Endothelial cell of umbilical vein (primary cell): ENCODE data around the gene ACSF3. TPM values are rescaled to one million over a fixed set of nuclear protein-coding genes. Genes with fewer than 3 reads are reported as not detected.

Source experiments
- BruUV-seq: library from RNA; stranded (reverse); fragments of 400-500 nt; replicated peaks from 2 replicates; lab custom pipeline; 2021; lab: Mats Ljungman, UMichigan
- CTCF ChIA-PET: fragments of 300-600, 350-600 bp; sonication (Branson Sonifier 250); formaldehyde crosslinking; loops from one replicate; lab custom pipeline; 2021; ENCODE audit warnings: antibody characterized with exemption, inconsistent platforms; lab: Charles Lee
- POLR2A ChIA-PET: fragments of 300-600, 350-600 bp; sonication (Branson Sonifier 250); formaldehyde crosslinking; loops from one replicate; lab custom pipeline; 2021; ENCODE audit warnings: antibody characterized with exemption, inconsistent platforms; lab: Charles Lee
- DNase-seq: peaks from one replicate; pipeline ENCODE4 v3.0.0-alpha.2; 2011; ENCODE audit warnings: low read depth, low spot score
- FAIRE-seq: peaks from 2 replicates; lab custom pipeline; 2011; peaks lifted over from hg19 to GRCh38; lab: Jason Lieb, UNC
- H2AFZ ChIP-seq: 2 replicates; pipeline ENCODE4 v1.6.0; 2012; ENCODE audit warnings: low read depth, low read length, control low read depth, inconsistent platforms
- H3K27ac ChIP-seq: 2 replicates; pipeline ENCODE4 v1.5.1; 2011; ENCODE audit warnings: low read depth, mild to moderate bottlenecking, control low read depth, low read length, moderate library complexity; ENCODE audit not compliant: insufficient read depth
- H3K27me3 ChIP-seq, 2 experiments: 2 replicates each; pipeline versions ENCODE4 v1.6.0 to v1.6.1; 2011; ENCODE audit warnings: low read length in 2 of 2, mixed read lengths in 1 of 2; ENCODE audit not compliant: control insufficient read depth in 2 of 2, insufficient read depth in 2 of 2
- H3K36me3 ChIP-seq, 2 experiments: 2 replicates in 1 of 2; 3 replicates in 1 of 2; pipeline ENCODE4 v1.5.1; 2011; ENCODE audit warnings: low read length in 2 of 2, mild to moderate bottlenecking in 1 of 2, moderate library complexity in 1 of 2; ENCODE audit not compliant: control insufficient read depth in 2 of 2, insufficient read depth in 2 of 2; ENCODE audit errors: extremely low read depth in 1 of 2
- H3K4me1 ChIP-seq: 3 replicates; pipeline ENCODE4 v1.5.1; 2011; ENCODE audit warnings: mild to moderate bottlenecking, low read length; ENCODE audit not compliant: control insufficient read depth, insufficient read depth; ENCODE audit errors: extremely low read depth
- H3K4me2 ChIP-seq: 2 replicates; pipeline ENCODE4 v1.6.1; 2011; ENCODE audit warnings: low read length, control low read depth, mixed read lengths; ENCODE audit not compliant: insufficient read depth
- H3K4me3 ChIP-seq, 3 experiments: fragments of 200-600 bp in 1 of 3; sonication (generic), shearing (Covaris generic) in 1 of 3; replicated peaks in 1 of 3; 2 replicates each; pipeline ENCODE4 v1.5.1; 2011 to 2016; ENCODE audit warnings: control low read depth in 3 of 3, low read length in 3 of 3, mild to moderate bottlenecking in 2 of 3, inconsistent platforms in 1 of 3, low read depth in 1 of 3, moderate library complexity in 1 of 3; ENCODE audit not compliant: insufficient read depth in 1 of 3
- H3K79me2 ChIP-seq: 2 replicates; pipeline ENCODE4 v1.6.0; 2012; ENCODE audit warnings: low read length, inconsistent platforms; ENCODE audit not compliant: control insufficient read depth, insufficient read depth
- H3K9ac ChIP-seq: replicated peaks from 2 replicates; pipeline ENCODE3; 2011; ENCODE audit warnings: low read length, control low read depth; ENCODE audit not compliant: insufficient read depth; ENCODE audit errors: extremely low read depth
- H3K9me1 ChIP-seq: replicated peaks from 3 replicates; pipeline ENCODE4 v1.6.0; 2011; ENCODE audit warnings: mild to moderate bottlenecking, low read length; ENCODE audit not compliant: control insufficient read depth, insufficient read depth; ENCODE audit errors: extremely low read depth
- H3K9me3 ChIP-seq: replicated peaks from 2 replicates; pipeline ENCODE4 v1.5.1; 2012; ENCODE audit warnings: low read length, inconsistent platforms; ENCODE audit not compliant: control insufficient read depth, insufficient read depth
- H4K20me1 ChIP-seq: replicated peaks from 2 replicates; pipeline ENCODE3; 2011; ENCODE audit warnings: mild to moderate bottlenecking, low read length; ENCODE audit not compliant: control insufficient read depth, insufficient read depth; ENCODE audit errors: extremely low read depth
- FOS ChIP-seq: IDR thresholded peaks from 2 replicates; pipeline ENCODE4 v1.6.1; 2011; ENCODE audit warnings: mild to moderate bottlenecking, low read length, moderate library complexity, borderline replicate concordance; ENCODE audit not compliant: insufficient read depth
- JUN ChIP-seq: IDR thresholded peaks from 2 replicates; pipeline ENCODE4 v1.6.1; 2011; ENCODE audit warnings: borderline replicate concordance, low read depth; ENCODE audit not compliant: insufficient read length, insufficient read depth
- POLR2A ChIP-seq: IDR thresholded peaks from 2 replicates; pipeline ENCODE4 v1.6.1; 2012; ENCODE audit warnings: low read depth, mild to moderate bottlenecking, control low read depth, low read length
- POLR2AphosphoS5 ChIP-seq: IDR thresholded peaks from 2 replicates; pipeline ENCODE4 v1.6.1; 2012; ENCODE audit warnings: low read depth, mild to moderate bottlenecking, control low read depth, low read length, moderate library complexity; ENCODE audit not compliant: insufficient read depth
- dilution Hi-C: fragments of 300-500 bp; cut with MboI; formaldehyde crosslinking; loops from one replicate; pipeline ENCODE4 v1.15.0; 2019; ENCODE audit warnings: low sequenced_read_pairs; ENCODE audit not compliant: extremely low pct_ligation_motif_present
- intact Hi-C: fragments of 100-400 bp; cut with micrococcal nuclease; formaldehyde crosslinking; loops from one replicate; pipeline ENCODE4 v1.10.0; 2022
- polyA plus RNA-seq, 4 experiments: library from polyadenylated mRNA; depleted of rRNA in 3 of 4; stranded (reverse) in 3 of 4; unstranded in 1 of 4; fragments of >200 nt; gene quantifications; 2 replicates each; pipeline versions ENCODE4 v1.2.1 to v1.2.3, GENCODE V29; 2011 to 2012; ENCODE audit warnings: missing spikeins in 1 of 4
- total RNA-seq: library from RNA; stranded (reverse); gene quantifications from 2 replicates; pipeline ENCODE4 v1.2.3, GENCODE V29; 2021

ACSF3 gene
- total and polyA plus RNA-seq, 2 donors (not counting 3 experiments of a cell fraction or from before 2014, with no cell fraction given), result 18.6 to 33.2 TPM

GRCh38 chr16:89170346-89171215 lies 76.9 kb downstream of the ACSF3 start:
- Histone ChIP-seq H3K4me3 (no peak overlapping the region), H3K79me2 (no peaks in the 10 kb centered on the region), H3K9ac (no peak overlapping the region), H3K9me3 (no peaks in the 10 kb centered on the region), H2AFZ (peak overlapping the region; percentile 65), H3K4me2 (peak overlapping the region; percentile 33), H3K27ac (no peak overlapping the region), H3K4me1 (peaks cover 3% of the 10 kb centered on the region), H4K20me1 (no peaks in the 10 kb centered on the region), H3K36me3 (no peaks in the 10 kb centered on the region), H3K27me3 (peaks cover 0 to 3% of the 10 kb centered on the region in 2 experiments), H3K9me1 (no peaks in the 10 kb centered on the region)
- dilution Hi-C loops, result no loop called here
- FAIRE-seq (no peak), DNase-seq (no peak)
- ChIA-PET CTCF (interaction anchor here (0.6 to 1.1 kb wide), 4 partner anchors 10 to 433 kb away, joined by 3 to 7 read pairs (median 3); no protein-coding TSS in a partner anchor), POLR2A (interaction anchor here (0.7 kb wide), 1 partner anchor 1216 kb away, joined by 4 read pairs; no protein-coding TSS in a partner anchor)
- no TSS peak for BruUV-seq
- TF ChIP-seq FOS (no peak), POLR2AphosphoS5 (no peak), JUN (no peak), POLR2A (no peak)
- intact Hi-C loops, result loop anchor here (1.0 kb wide), 2 partner anchors 22 to 46 kb away; no protein-coding TSS in a partner anchor
